H1 (cell line): Measurements from ENCODE around the gene KPNA3. TPM values are rescaled to one million over a fixed set of nuclear protein-coding genes. Genes with fewer than 3 reads are reported as not detected.

ENCODE experiments used
- HDAC2 ChIP-seq, 2 experiments: fragments of 300-600 bp in 1 of 2; sonication (generic) in 1 of 2; IDR thresholded peaks; 2 replicates each; pipeline ENCODE4 v1.6.1; 2011 to 2012; ENCODE audit warnings: low read depth in 2 of 2, low read length in 2 of 2, mild to moderate bottlenecking in 2 of 2, moderate library complexity in 2 of 2, borderline replicate concordance in 1 of 2, inconsistent platforms in 1 of 2
- MAX ChIP-seq: IDR thresholded peaks from 2 replicates; pipeline ENCODE4 v1.6.1; 2012; ENCODE audit warnings: inconsistent platforms
- NANOG ChIP-seq: IDR thresholded peaks from 2 replicates; pipeline ENCODE4 v1.6.1; 2011; ENCODE audit warnings: low read length, low read depth, mild to moderate bottlenecking, inconsistent platforms; ENCODE audit not compliant: insufficient read depth, poor library complexity, severe bottlenecking
- TAF1 ChIP-seq: IDR thresholded peaks from 2 replicates; pipeline ENCODE4 v1.6.1; 2011; ENCODE audit warnings: mild to moderate bottlenecking, low read depth, low read length
- polyA plus RNA-seq, 7 experiments: library from polyadenylated mRNA; depleted of rRNA in 3 of 7; stranded (reverse) in 5 of 7; unstranded in 2 of 7; fragments of >200 nt in 5 of 7; fragments of 200-250 nt in 2 of 7; gene quantifications; 1 replicate in 5 of 7; 2 replicates in 1 of 7; 4 replicates in 1 of 7; pipeline versions ENCODE4 v1.2.1 to v1.2.3, GENCODE V29; 2011 to 2013; ENCODE audit warnings: missing spikeins in 2 of 7, mixed read lengths in 2 of 7
- total RNA-seq: library from RNA; stranded (reverse); fragmentation: NEBNext Ultra II Directional; extraction: Animal tissue kit (Norgen Biotek cat#: 25700); gene quantifications from 2 replicates; pipeline ENCODE4 v1.2.1, GENCODE V29; 2021

KPNA3 gene
- total and polyA plus RNA-seq, 2 of the 8 experiments (the other 6 are each of a cell fraction or from before 2014, with no cell fraction given) = 21.4 to 63.2 TPM

- peak; percentile 52 for TF ChIP-seq TAF1
- TF ChIP-seq NANOG = peak; percentile 22
- 0 out of 2 replicates have a peak, but pooled peaks have one; percentile 10 for TF ChIP-seq MAX
- 0 out of 4 replicates have a peak, but pooled peaks of 1 of the 2 experiments have one; percentile 8 for TF ChIP-seq HDAC2 (IDR thresholded peaks at IDR 0.05; ENCODE audit: borderline replicate concordance in 1 of 2, low read depth in 2 of 2, low read length in 2 of 2)
These were observed 552 bp downstream of the KPNA3 start (continued) for GRCh38 chr13:49791711-49792549.
